HUES6 (cell line): Measurements from ENCODE around the gene BRMS1L.

Experiments
- H3K27ac ChIP-seq: 2 replicates; pipeline ENCODE4 v1.7.0; 2013; ENCODE audit warnings: low read depth, mild to moderate bottlenecking, low read length, inconsistent platforms
- H3K27me3 ChIP-seq: 2 replicates; pipeline ENCODE4 v1.6.1; 2013; ENCODE audit warnings: low read length; ENCODE audit not compliant: control insufficient read depth, insufficient read depth
- H3K36me3 ChIP-seq: 2 replicates; pipeline ENCODE4 v1.6.1; 2013; ENCODE audit warnings: low read length; ENCODE audit not compliant: control insufficient read depth, insufficient read depth
- H3K4me1 ChIP-seq: 2 replicates; pipeline ENCODE4 v1.6.1; 2013; ENCODE audit warnings: low read length; ENCODE audit not compliant: control insufficient read depth, insufficient read depth
- H3K4me3 ChIP-seq: 2 replicates; pipeline ENCODE4 v1.5.1; 2013; ENCODE audit warnings: low read depth, low read length
- H3K9ac ChIP-seq: one replicate; pipeline ENCODE4 v1.6.1; 2013; ENCODE audit warnings: mild to moderate bottlenecking, low read length
- H3K9me3 ChIP-seq: 2 replicates; pipeline ENCODE4 v1.6.1; 2013; ENCODE audit warnings: low read depth, low read length; ENCODE audit not compliant: control insufficient read depth, insufficient read depth

Gene BRMS1L

DNA sequence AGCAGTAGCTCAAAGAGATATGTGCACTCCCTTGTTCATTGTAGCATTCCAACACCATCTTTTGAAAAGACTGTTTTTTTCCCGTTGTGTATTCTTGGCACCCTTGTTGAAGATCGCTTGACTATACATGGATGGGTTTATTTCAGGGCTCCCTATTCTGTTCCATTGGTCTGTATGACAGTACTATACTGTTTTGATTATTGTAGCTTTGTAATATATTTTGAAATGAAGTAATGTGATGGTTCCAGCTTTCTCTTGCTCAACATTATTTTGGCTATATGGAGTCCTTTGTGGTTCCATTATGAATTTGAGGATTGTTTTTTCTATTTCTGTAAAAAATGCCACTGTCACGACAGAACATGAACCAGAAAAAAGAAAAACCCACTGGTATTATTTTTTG, 25.7 kb downstream of the BRMS1L start:
- Histone ChIP-seq H3K4me3 (no peak overlapping the region), H3K9ac (no peak overlapping the region), H3K36me3 (peaks cover 9% of the 10 kb centered on the region), H3K27ac (no peak overlapping the region), H3K4me1 (no peaks in the 10 kb centered on the region), H3K9me3 (no peaks in the 10 kb centered on the region), H3K27me3 (no peaks in the 10 kb centered on the region)

DNA sequence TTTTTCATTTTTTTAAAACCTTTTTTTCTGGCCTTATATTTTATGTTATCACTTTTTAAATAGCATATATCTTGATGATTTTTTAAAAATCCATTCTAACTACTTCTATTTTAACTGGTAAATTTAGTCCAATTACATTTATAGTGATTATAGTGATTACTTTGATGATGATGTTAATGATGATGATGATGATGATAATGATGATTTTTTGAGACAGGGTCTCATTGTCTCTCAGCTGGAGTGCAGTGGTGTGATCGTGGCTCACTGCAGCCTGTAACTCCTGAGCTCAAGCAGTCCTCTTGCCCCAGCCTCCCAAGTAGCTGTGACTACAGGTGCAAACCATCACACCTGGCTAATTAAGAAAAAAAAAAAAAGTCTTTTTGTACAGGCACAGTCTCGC, 27.1 kb downstream of the BRMS1L start:
- Histone ChIP-seq H3K27me3 (no peaks in the 10 kb centered on the region), H3K9ac (no peak overlapping the region), H3K36me3 (peaks cover 4% of the 10 kb centered on the region), H3K9me3 (no peaks in the 10 kb centered on the region), H3K27ac (no peak overlapping the region), H3K4me1 (no peaks in the 10 kb centered on the region), H3K4me3 (no peak overlapping the region)

DNA sequence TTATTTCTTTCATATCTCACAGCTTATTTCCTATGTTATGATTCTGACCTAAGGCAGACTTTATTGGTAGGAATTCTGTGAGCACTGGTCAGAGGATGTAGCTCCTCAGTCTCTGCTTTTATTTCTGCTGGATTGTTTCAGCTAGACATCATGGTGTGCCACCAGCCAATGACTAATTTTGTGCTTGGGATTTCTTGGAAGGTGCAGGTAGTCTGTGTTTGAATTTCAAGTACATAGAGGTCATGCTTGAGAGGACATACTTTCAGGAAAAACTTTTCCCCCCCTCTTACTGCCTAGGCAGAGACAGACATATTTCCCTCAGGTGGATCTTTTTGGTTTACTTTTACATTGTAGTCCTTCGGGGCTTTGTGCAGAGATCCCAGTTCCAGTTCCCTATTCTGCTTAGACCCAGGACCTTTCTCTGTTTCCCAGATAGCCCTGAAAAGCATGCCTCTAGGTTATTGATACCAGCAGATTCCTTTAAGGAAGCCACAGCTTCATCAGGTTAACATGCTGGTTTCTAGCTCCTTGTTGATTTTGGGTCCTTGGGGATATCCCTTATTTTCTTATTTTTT, 28.6 kb downstream of the BRMS1L start:
- Histone ChIP-seq H3K36me3 (peaks cover 7% of the 10 kb centered on the region), H3K27ac (no peak overlapping the region), H3K4me1 (no peaks in the 10 kb centered on the region), H3K9ac (no peak overlapping the region), H3K27me3 (no peaks in the 10 kb centered on the region), H3K9me3 (no peaks in the 10 kb centered on the region), H3K4me3 (no peak overlapping the region)

DNA sequence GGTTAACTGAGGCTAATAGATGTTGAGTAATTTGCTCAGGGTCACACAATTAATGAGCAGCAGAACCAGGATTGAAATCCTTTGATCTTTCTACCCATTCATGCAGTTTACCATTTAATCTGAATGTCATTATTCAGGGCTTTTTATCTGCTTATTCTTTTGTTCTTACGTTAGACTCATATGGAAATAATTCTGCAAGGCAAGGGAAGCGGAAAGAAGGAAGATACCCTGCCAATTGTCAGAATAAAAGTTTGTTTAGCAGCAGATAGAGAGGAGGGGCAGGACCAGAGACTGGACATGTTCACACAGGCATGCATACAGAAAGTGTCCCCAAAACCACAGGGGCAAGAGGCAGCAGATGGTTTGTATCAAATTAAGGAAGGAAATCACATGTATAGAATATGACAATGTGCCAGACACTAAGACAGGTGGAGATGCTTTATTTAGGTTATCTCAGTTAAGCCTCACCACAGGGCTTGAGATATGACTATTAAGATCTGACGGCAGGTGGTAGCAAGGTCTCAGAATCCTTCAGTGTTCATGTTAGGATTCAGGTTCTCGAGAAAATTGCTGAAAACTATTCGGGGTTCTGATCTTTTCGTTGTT, 29.8 kb downstream of the BRMS1L start:
- H3K27me3 ChIP-seq: no peaks in the 10 kb centered on the region
- peaks cover 5% of the 10 kb centered on the region for H3K36me3 ChIP-seq
- H3K27ac ChIP-seq: no peak overlapping the region
- H3K4me1 ChIP-seq: no peaks in the 10 kb centered on the region
- no peak overlapping the region for H3K9ac ChIP-seq
- H3K9me3 ChIP-seq: no peaks in the 10 kb centered on the region
- no peak overlapping the region for H3K4me3 ChIP-seq

DNA sequence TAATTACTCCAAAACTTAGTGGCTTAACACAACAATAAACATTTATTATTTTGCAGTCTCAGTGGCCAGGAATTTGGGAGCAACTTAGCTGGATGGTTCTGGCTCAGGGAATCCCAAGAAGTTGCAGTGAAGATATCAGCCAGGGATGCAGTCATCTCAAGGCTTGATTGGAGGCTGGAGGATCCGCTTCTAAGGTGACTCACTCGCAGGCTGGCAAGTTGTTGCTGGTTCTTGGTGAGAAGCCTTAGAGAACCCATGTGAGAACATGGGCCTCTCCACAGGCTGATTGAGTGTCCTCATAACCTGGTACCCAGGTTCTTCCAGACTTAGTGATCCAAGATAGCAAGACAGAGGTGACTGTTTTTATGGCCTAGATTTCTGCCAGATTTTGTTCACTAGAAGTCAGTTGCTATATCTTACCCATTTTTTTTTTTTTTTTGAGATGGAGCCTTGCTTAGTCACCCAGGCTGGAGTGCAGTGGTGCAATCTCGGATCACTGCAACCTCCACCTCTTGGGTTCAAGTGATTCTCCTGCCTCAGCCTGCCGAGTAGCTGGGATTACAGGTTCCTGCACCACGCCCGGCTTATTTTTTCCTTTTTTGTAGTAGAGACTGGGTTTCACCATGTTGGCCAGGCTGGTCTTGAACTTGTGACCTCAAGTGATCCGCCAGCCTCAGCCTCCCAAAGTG, 32.5 kb downstream of the BRMS1L start:
- H3K9ac ChIP-seq: no peak overlapping the region
- no peaks in the 10 kb centered on the region for H3K4me1 ChIP-seq
- H3K9me3 ChIP-seq: no peaks in the 10 kb centered on the region
- no peak overlapping the region for H3K27ac ChIP-seq
- no peaks in the 10 kb centered on the region for H3K27me3 ChIP-seq
- H3K36me3 ChIP-seq: peaks cover 16% of the 10 kb centered on the region
- H3K4me3 ChIP-seq: no peak overlapping the region

DNA sequence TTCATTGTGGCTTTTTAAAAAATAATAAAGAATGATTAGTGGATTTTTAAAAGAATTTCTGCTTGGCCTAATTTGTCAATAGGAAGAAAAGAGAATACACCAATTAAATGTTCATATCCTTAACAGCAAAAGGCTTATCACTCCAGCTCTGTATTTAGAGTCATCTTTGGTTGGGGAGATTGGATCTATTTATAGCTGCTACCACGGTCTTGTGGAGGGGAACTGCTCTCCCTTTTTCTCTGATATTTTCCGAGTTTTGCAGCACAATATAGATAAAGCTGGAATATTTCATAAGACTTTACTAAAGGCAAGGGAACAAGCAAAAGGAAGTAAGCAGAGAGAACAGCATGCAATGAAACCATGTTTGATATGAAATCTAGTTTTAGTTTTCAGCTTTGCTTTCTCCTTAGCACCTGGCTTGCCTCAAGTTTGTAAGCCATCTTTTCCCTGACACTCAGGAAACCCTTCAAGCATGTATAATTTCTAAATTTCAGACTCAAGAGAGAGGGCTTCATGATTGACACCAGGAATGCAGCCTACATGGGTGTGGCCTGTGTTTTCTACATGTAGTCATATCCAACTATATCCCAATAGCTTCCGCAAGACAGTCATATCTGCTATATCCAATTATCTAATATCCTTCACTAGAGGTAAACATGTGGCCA, 35.2 kb downstream of the BRMS1L start:
- Histone ChIP-seq H3K27ac (no peak overlapping the region), H3K4me3 (no peak overlapping the region), H3K9ac (no peak overlapping the region), H3K4me1 (no peaks in the 10 kb centered on the region), H3K9me3 (no peaks in the 10 kb centered on the region), H3K27me3 (no peaks in the 10 kb centered on the region), H3K36me3 (peaks cover 25% of the 10 kb centered on the region)

DNA sequence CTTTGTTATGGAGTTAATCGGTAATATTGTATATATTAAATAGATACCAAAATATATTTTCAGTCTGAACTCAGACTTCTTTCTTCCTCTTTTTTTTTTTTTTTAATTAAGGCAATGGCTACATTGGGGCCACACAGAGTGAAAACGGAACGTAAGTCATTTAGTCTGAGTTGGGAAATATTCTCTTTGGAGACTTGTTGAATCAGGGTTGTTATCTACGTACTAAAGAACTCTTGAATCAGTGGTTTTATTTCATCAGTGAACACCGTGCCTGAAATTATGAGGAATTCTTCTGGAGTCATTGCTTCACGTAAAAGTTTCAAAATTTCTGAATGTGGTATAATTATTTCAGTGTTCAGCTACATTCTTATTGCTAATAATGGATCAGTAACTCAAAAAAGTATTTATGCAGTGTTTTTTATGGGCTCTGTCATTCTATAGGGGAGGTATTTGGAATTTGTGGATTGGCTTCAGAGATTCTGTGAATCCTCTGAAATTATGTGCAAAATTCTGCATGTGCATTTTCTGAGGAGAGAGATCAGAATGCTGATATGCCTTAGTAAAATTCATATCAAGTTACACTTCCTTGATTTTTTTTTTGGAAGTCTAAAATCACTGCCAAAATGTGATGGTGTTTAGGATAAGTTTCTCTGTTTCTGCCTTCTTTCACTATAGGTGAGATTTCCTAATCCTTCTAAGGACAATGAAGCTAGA, 39.6 kb downstream of the BRMS1L start:
- Histone ChIP-seq H3K9ac (no peak overlapping the region), H3K36me3 (peaks cover 24% of the 10 kb centered on the region), H3K27ac (no peak overlapping the region), H3K4me1 (no peaks in the 10 kb centered on the region), H3K27me3 (no peaks in the 10 kb centered on the region), H3K4me3 (no peak overlapping the region), H3K9me3 (no peaks in the 10 kb centered on the region)

DNA sequence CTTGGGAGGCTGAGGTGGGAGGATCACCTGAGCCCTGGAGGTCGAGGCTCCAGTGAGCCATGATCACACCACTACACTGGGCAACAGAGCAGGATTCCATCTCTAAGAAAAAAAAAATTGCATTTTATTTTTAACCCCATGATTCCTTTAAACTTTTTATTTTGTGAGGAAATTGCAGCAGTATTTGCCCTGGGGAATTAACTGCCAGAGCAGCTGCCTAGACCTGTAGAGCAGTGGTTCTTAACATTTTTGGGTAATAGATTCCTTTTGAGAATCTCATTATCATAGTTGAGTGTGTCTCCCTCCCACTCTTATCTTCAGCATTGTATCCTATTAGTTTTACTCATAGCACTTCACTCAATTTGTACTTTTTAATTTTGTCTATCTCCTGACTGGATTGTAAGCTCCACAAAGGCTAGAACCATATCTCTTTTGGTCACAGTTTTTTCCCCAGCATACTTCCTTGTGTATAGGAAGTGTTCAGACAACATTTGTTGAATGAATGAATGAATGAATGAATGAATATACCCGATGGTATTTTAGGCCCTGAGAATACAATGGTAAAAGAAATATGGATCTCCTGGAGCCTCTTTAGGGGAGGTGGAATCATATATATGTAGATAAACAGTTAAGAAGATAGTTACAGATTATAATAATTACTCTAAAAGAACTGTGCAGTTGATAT, 40.6 kb downstream of the BRMS1L start:
- Histone ChIP-seq H3K9me3 (no peaks in the 10 kb centered on the region), H3K4me3 (no peak overlapping the region), H3K27ac (no peak overlapping the region), H3K36me3 (peaks cover 24% of the 10 kb centered on the region), H3K9ac (no peak overlapping the region), H3K27me3 (no peaks in the 10 kb centered on the region), H3K4me1 (no peaks in the 10 kb centered on the region)

DNA sequence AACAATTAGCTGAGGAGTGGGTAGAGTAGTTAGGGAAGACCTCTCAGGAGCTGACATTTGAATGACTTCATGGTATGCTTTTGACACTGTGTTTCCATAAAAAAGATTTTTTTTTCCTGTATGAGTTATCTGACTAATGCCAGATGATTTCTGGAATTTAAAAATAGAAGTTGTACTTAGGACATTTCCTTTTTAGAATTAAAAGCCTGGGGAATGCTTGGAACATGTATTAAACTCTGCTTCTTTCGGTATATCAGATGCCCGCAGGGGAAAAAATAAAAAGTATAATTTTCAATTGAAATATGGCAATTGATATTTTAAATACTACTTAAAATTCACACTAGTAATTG, 41.1 kb downstream of the BRMS1L start:
- H3K9ac ChIP-seq: no peak overlapping the region
- H3K27me3 ChIP-seq: no peaks in the 10 kb centered on the region
- no peak overlapping the region for H3K4me3 ChIP-seq
- no peaks in the 10 kb centered on the region for H3K9me3 ChIP-seq
- H3K36me3 ChIP-seq: peaks cover 24% of the 10 kb centered on the region
- H3K4me1 ChIP-seq: no peaks in the 10 kb centered on the region
- no peak overlapping the region for H3K27ac ChIP-seq

DNA sequence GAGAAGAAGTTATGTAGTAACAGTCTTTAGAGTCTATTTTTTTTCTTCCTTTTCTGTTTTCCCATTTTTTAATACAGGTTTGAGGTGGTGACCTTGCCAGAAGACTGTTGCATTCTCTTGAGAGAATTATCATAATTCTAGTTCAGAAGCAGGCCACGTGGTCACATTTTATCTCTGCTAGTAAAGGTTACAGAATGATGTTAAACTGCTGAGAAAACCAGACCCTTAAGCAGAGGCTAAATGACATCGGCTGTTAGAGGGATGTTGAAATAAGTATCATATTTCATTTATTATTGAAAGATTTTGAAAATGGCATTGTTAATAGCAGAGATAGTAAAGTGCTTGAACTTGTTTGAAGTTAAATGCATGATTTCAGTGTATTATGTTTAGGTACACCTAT, 49.2 kb downstream of the BRMS1L start:
- no peak overlapping the region for H3K4me3 ChIP-seq
- no peaks in the 10 kb centered on the region for H3K36me3 ChIP-seq
- no peak overlapping the region for H3K27ac ChIP-seq
- H3K9me3 ChIP-seq: no peaks in the 10 kb centered on the region
- no peak overlapping the region for H3K9ac ChIP-seq
- no peaks in the 10 kb centered on the region for H3K4me1 ChIP-seq
- no peaks in the 10 kb centered on the region for H3K27me3 ChIP-seq
